ENCODE results near the gene ECE1. TPM values are rescaled to one million over a fixed set of nuclear protein-coding genes. Genes with fewer than 3 reads are reported as not detected.

Gene ECE1
- total and polyA plus RNA-seq, 11 donors: 37.3 to 140 (median 59.4) TPM

GRCh38 chr1:21337928-21338572, 47.8 kb upstream of the ECE1 start:
- Histone ChIP-seq H3K36me3 (no peaks in the 10 kb centered on the region), H3K27me3 (no peaks in the 10 kb centered on the region), H3K4me1 (peaks cover 10 to 98% (median 90%) of the 10 kb centered on the region in 12 donors), H3K4me3 (no peak overlapping the region), H3K27ac (peak overlapping the region; percentile 44 to 90 (median 78)), H3K9me3 (no peaks in the 10 kb centered on the region)
- DNase-seq (peak; percentile 85 to 95 (median 86)), ATAC-seq (peak; percentile 28 to 84 (median 76))
- intact Hi-C loops (cut with DNase I): loop anchor here in 2 of 10 donors (5.0 kb wide), 2 partner anchors 46 to 81 kb away; partner anchors contain the start of gene ECE1 (in 1 of the 2)
- 34 to 41% (median 36%) methylated on average over 6 to 7 of the region's 7 CpGs for WGBS, 4 donors
- TF ChIP-seq CTCF (IDR thresholded peaks at IDR 0.05) (no peak), POLR2A (IDR thresholded peaks at IDR 0.05) (no peak)

- intact Hi-C loops (cut with DNase I): loop anchor here in 2 of 10 donors (5.0 kb wide), 2 partner anchors 45 to 80 kb away; partner anchors contain the start of gene ECE1 (in 1 of the 2)
- Histone ChIP-seq H3K4me3 (no peak overlapping the region), H3K27me3 (no peaks in the 10 kb centered on the region), H3K9me3 (no peaks in the 10 kb centered on the region), H3K36me3 (no peaks in the 10 kb centered on the region), H3K27ac (peak overlapping the region; percentile 44 to 90 (median 78)), H3K4me1 (peaks cover 14 to 97% (median 88%) of the 10 kb centered on the region in 12 donors)
- ATAC-seq: no peak
- TF ChIP-seq CTCF (IDR thresholded peaks at IDR 0.05) (no peak), POLR2A (IDR thresholded peaks at IDR 0.05) (no peak)
- DNase-seq: no peak
- 62 to 74% (median 64%) methylated on average over 8 of the region's 8 CpGs for WGBS, 4 donors
These were observed 47.2 kb upstream of the ECE1 start for GRCh38 chr1:21337454-21337927.

GRCh38 chr1:21337010-21337437, 46.8 kb upstream of the ECE1 start:
- peaks cover 16 to 98% (median 88%) of the 10 kb centered on the region in 12 donors for H3K4me1 ChIP-seq
- H3K27ac ChIP-seq: peak overlapping the region in 11 of 12 donors; percentile 67 to 90 (median 79)
- ATAC-seq: no peak
- intact Hi-C loops (cut with DNase I): loop anchor here in 2 of 10 donors (5.0 kb wide), 2 partner anchors 45 to 80 kb away; partner anchors contain the start of gene ECE1 (in 1 of the 2)
- H3K9me3 ChIP-seq: no peaks in the 10 kb centered on the region
- WGBS, 4 donors: 32 to 60% (median 41%) methylated on average over 8 of the region's 8 CpGs
- H3K27me3 ChIP-seq: no peaks in the 10 kb centered on the region
- TF ChIP-seq CTCF (IDR thresholded peaks at IDR 0.05): no peak
- no peak for TF ChIP-seq POLR2A (IDR thresholded peaks at IDR 0.05)
- no peak overlapping the region for H3K4me3 ChIP-seq
- DNase-seq: peak in 1 of 5 donors; percentile 1
- H3K36me3 ChIP-seq: no peaks in the 10 kb centered on the region

GRCh38 chr1:21335750-21336224, 45.5 kb upstream of the ECE1 start:
- Histone ChIP-seq H3K4me3 (no peak overlapping the region), H3K4me1 (peaks cover 18 to 96% (median 85%) of the 10 kb centered on the region in 12 donors), H3K9me3 (no peaks in the 10 kb centered on the region), H3K27me3 (no peaks in the 10 kb centered on the region), H3K36me3 (no peaks in the 10 kb centered on the region), H3K27ac (peak overlapping the region in 9 of 12 donors; percentile 74 to 94 (median 83))
- TF ChIP-seq POLR2A (IDR thresholded peaks at IDR 0.05): no peak
- ATAC-seq (no peak), DNase-seq (peak in 1 of 5 donors; percentile 46)
- WGBS, 4 donors: 68 to 86% (median 82%) methylated on average over 3 of the region's 3 CpGs
- intact Hi-C loops (cut with DNase I): loop anchor here in 6 of 10 donors (2.0 to 5.0 kb wide), 3 partner anchors 43 to 81 kb away; partner anchors contain the start of gene ECE1 (in 1 of the 6)

All from heart left ventricle (tissue), 16 donors.